OCI-LY1 (cell line): ENCODE data around the gene IL1RAPL2.

Source experiments
- H2AFZ ChIP-seq: fragments of 200-600 bp; sonication (generic), shearing (Covaris generic); 2 replicates; pipeline ENCODE4 v1.6.0; 2014; ENCODE audit warnings: antibody characterized with exemption, mild to moderate bottlenecking, low read length
- H3F3A ChIP-seq: fragments of 200-600 bp; sonication (generic), shearing (Covaris generic); 2 replicates; pipeline ENCODE4 v1.6.0; 2014; ENCODE audit warnings: mild to moderate bottlenecking, antibody characterized with exemption, low read length, moderate library complexity; ENCODE audit not compliant: insufficient read depth
- H3K27ac ChIP-seq: fragments of 200-600 bp; sonication (generic); 2 replicates; pipeline ENCODE4 v1.5.1; 2014; ENCODE audit warnings: low read length, mixed run types, mild to moderate bottlenecking, low read depth; ENCODE audit not compliant: poor library complexity, severe bottlenecking
- H3K27me3 ChIP-seq: fragments of 200-600 bp; sonication (generic); 2 replicates; pipeline ENCODE4 v1.6.0; 2014; ENCODE audit warnings: antibody characterized with exemption, mild to moderate bottlenecking, low read length, moderate library complexity; ENCODE audit not compliant: insufficient read depth
- H3K36me3 ChIP-seq: fragments of 200-600 bp; sonication (generic); 2 replicates; pipeline ENCODE4 v1.6.1; 2014; ENCODE audit warnings: mild to moderate bottlenecking, antibody characterized with exemption, low read length, moderate library complexity, mixed read lengths; ENCODE audit not compliant: insufficient read depth
- H3K4me1 ChIP-seq: fragments of 200-600 bp; sonication (generic); 2 replicates; pipeline ENCODE4 v1.5.1; 2014; ENCODE audit warnings: mild to moderate bottlenecking, low read length, moderate library complexity; ENCODE audit not compliant: insufficient read depth, severe bottlenecking
- H3K4me2 ChIP-seq: fragments of 200-600 bp; sonication (generic), shearing (Covaris generic); 2 replicates; pipeline ENCODE4 v1.6.1; 2014; ENCODE audit warnings: low read length
- H3K4me3 ChIP-seq: fragments of 200-600 bp; sonication (generic); 2 replicates; pipeline ENCODE4 v1.5.1; 2014; ENCODE audit warnings: low read length, low read depth, mild to moderate bottlenecking, mixed read lengths; ENCODE audit not compliant: poor library complexity, severe bottlenecking
- H3K79me2 ChIP-seq: fragments of 200-600 bp; shearing (Covaris generic); 2 replicates; pipeline ENCODE4 v1.6.1; 2016; ENCODE audit warnings: mixed run types, low read length, mixed read lengths; ENCODE audit not compliant: insufficient read depth
- H3K9ac ChIP-seq: fragments of 200-600 bp; sonication (generic), shearing (Covaris generic); 2 replicates; pipeline ENCODE4 v1.6.1; 2014; ENCODE audit warnings: mild to moderate bottlenecking, low read length, mixed read lengths
- H3K9me2 ChIP-seq: fragments of 200-600 bp; sonication (generic), shearing (Covaris generic); 2 replicates; pipeline ENCODE4 v1.6.1; 2014; ENCODE audit warnings: low read depth, mild to moderate bottlenecking, low read length, mixed read lengths
- H3K9me3 ChIP-seq: fragments of 200-600 bp; shearing (Covaris generic); 2 replicates; pipeline ENCODE4 v1.6.1; 2014; ENCODE audit warnings: low read length, mixed read lengths
- H4K20me1 ChIP-seq: fragments of 200-600 bp; sonication (generic), shearing (Covaris generic); 2 replicates; pipeline ENCODE4 v1.6.0; 2016; ENCODE audit warnings: mild to moderate bottlenecking, low read length; ENCODE audit not compliant: insufficient read depth
- CTCF ChIP-seq: fragments of 200-600 bp; sonication (generic), shearing (Covaris generic); IDR thresholded peaks from 2 replicates; pipeline ENCODE4 v1.5.1; 2017; ENCODE audit warnings: mild to moderate bottlenecking, antibody characterized with exemption, low read length, moderate library complexity, mixed read lengths
- EZH2 ChIP-seq: fragments of 200-600 bp; sonication (generic), shearing (Covaris generic); IDR thresholded peaks from 2 replicates; pipeline ENCODE4 v1.8.0; 2017; ENCODE audit warnings: borderline replicate concordance, mixed run types, mild to moderate bottlenecking, antibody characterized with exemption, low read length, moderate library complexity, mixed read lengths

The IL1RAPL2 gene

GRCh38 chrX:105173071-105173470, 607.1 kb downstream of the IL1RAPL2 start:
- Histone ChIP-seq H4K20me1 (no peaks in the 10 kb centered on the region), H3K36me3 (no peaks in the 10 kb centered on the region), H3K79me2 (no peaks in the 10 kb centered on the region), H3K9ac (no peak overlapping the region), H3K27me3 (no peaks in the 10 kb centered on the region), H3K4me1 (no peaks in the 10 kb centered on the region), H3F3A (no peaks in the 10 kb centered on the region), H3K4me3 (no peak overlapping the region), H3K4me2 (no peak overlapping the region), H2AFZ (no peak overlapping the region), H3K9me3 (no peaks in the 10 kb centered on the region), H3K27ac (no peak overlapping the region), H3K9me2 (no peaks in the 10 kb centered on the region)
- TF ChIP-seq EZH2 (no peak), CTCF (no peak)

GRCh38 chrX:105179644-105180043, 613.6 kb downstream of the IL1RAPL2 start:
- Histone ChIP-seq H2AFZ (no peak overlapping the region), H3F3A (no peaks in the 10 kb centered on the region), H3K4me2 (no peak overlapping the region), H3K9me2 (no peaks in the 10 kb centered on the region), H3K9me3 (no peaks in the 10 kb centered on the region), H3K27ac (no peak overlapping the region), H3K36me3 (no peaks in the 10 kb centered on the region), H3K4me3 (no peak overlapping the region), H3K79me2 (no peaks in the 10 kb centered on the region), H3K27me3 (no peaks in the 10 kb centered on the region), H4K20me1 (no peaks in the 10 kb centered on the region), H3K4me1 (no peaks in the 10 kb centered on the region), H3K9ac (no peak overlapping the region)
- TF ChIP-seq EZH2 (no peak), CTCF (no peak)

- no peak overlapping the region for H2AFZ ChIP-seq
- H3K4me2 ChIP-seq = no peak overlapping the region
- H3K4me1 ChIP-seq = no peaks in the 10 kb centered on the region
- no peaks in the 10 kb centered on the region for H3K9me3 ChIP-seq
- no peaks in the 10 kb centered on the region for H3K27me3 ChIP-seq
- H3K4me3 ChIP-seq = no peak overlapping the region
- no peaks in the 10 kb centered on the region for H3K36me3 ChIP-seq
- no peak overlapping the region for H3K9ac ChIP-seq
- H3F3A ChIP-seq = no peaks in the 10 kb centered on the region
- H4K20me1 ChIP-seq = no peaks in the 10 kb centered on the region
- no peaks in the 10 kb centered on the region for H3K9me2 ChIP-seq
- TF ChIP-seq EZH2 (no peak), CTCF (no peak)
- no peak overlapping the region for H3K27ac ChIP-seq
- H3K79me2 ChIP-seq = no peaks in the 10 kb centered on the region
Measured at GRCh38 chrX:105189093-105189492, 623.1 kb downstream of the IL1RAPL2 start.
